H1 (cell line): Measurements from ENCODE around the gene GPT2. TPM values are rescaled to one million over a fixed set of nuclear protein-coding genes. Genes with fewer than 3 reads are reported as not detected.

Experiments used
- CTCF ChIA-PET: fragments of 300-600 bp; sonication (Branson Sonifier 250); formaldehyde crosslinking; loops from one replicate; lab custom pipeline; 2021; ENCODE audit not compliant: partially characterized antibody; lab: Charles Lee
- POLR2A ChIA-PET: fragments of 300-600 bp; sonication (Branson Sonifier 250); formaldehyde crosslinking; loops from one replicate; lab custom pipeline; 2021; ENCODE audit warnings: inconsistent platforms; ENCODE audit not compliant: partially characterized antibody; lab: Charles Lee
- DNase-seq, 2 experiments: peaks; one replicate each; pipeline versions ENCODE4 v3.0.0 to v3.0.0-alpha.2; 2010 to 2022; ENCODE audit warnings: low spot score in 2 of 2, low read depth in 1 of 2, mixed read lengths in 1 of 2
- FAIRE-seq: peaks from 2 replicates; lab custom pipeline; 2011; peaks lifted over from hg19 to GRCh38; lab: Jason Lieb, UNC
- H2AFZ ChIP-seq: 2 replicates; pipeline ENCODE4 v1.8.1; 2012; ENCODE audit warnings: low read length, inconsistent platforms
- H2AK5ac ChIP-seq: 2 replicates; pipeline ENCODE4 v1.6.1; 2013; ENCODE audit warnings: low read depth, low read length
- H2BK120ac ChIP-seq: replicated peaks from 2 replicates; pipeline ENCODE3; 2013; ENCODE audit warnings: low read depth, low read length, inconsistent platforms
- H2BK12ac ChIP-seq: 2 replicates; pipeline ENCODE4 v1.6.1; 2013; ENCODE audit warnings: low read depth, low read length
- H2BK15ac ChIP-seq: 2 replicates; pipeline ENCODE4 v1.6.1; 2013; ENCODE audit warnings: low read length
- H2BK20ac ChIP-seq: 2 replicates; pipeline ENCODE4 v1.6.1; 2013; ENCODE audit warnings: low read length
- H2BK5ac ChIP-seq: 2 replicates; pipeline ENCODE4 v1.6.1; 2013; ENCODE audit warnings: low read depth, low read length
- H3K14ac ChIP-seq: 2 replicates; pipeline ENCODE4 v1.6.1; 2013; ENCODE audit warnings: inconsistent platforms; ENCODE audit not compliant: insufficient read length
- H3K18ac ChIP-seq: 2 replicates; pipeline ENCODE4 v1.6.1; 2013; ENCODE audit warnings: low read length; ENCODE audit errors: extremely low read depth
- H3K23ac ChIP-seq: 2 replicates; pipeline ENCODE4 v1.6.1; 2013; ENCODE audit warnings: inconsistent platforms; ENCODE audit not compliant: insufficient read length
- H3K23me2 ChIP-seq: 2 replicates; pipeline ENCODE4 v1.6.1; 2013; ENCODE audit warnings: low read depth, low read length
- H3K27ac ChIP-seq: 2 replicates; pipeline ENCODE4 v1.6.1; 2011; ENCODE audit warnings: low read depth, low read length, inconsistent platforms
- H3K27me3 ChIP-seq, 4 experiments: replicated peaks in 1 of 4; 1 replicate in 1 of 4; 2 replicates in 3 of 4; pipeline versions ENCODE4 v1.6.1 to v1.8.1; 2011 to 2013; ENCODE audit warnings: low read length in 3 of 4, mild to moderate bottlenecking in 3 of 4, inconsistent platforms in 2 of 4, mixed read lengths in 2 of 4, moderate library complexity in 1 of 4; ENCODE audit not compliant: control insufficient read depth in 3 of 4, insufficient read depth in 3 of 4; ENCODE audit errors: extremely low read depth in 1 of 4
- H3K36me3 ChIP-seq, 4 experiments: 2 replicates each; pipeline versions ENCODE4 v1.6.1 to v1.8.1; 2011 to 2013; ENCODE audit warnings: mild to moderate bottlenecking in 4 of 4, low read length in 3 of 4, moderate library complexity in 2 of 4, control low read depth in 1 of 4, inconsistent platforms in 1 of 4; ENCODE audit not compliant: insufficient read depth in 4 of 4, control insufficient read depth in 2 of 4
- H3K4ac ChIP-seq: replicated peaks from 2 replicates; pipeline ENCODE3; 2013; ENCODE audit warnings: low read length, low read depth, mixed read lengths, inconsistent platforms; ENCODE audit not compliant: insufficient read length
- H3K4me1 ChIP-seq, 4 experiments: replicated peaks in 1 of 4; 1 replicate in 1 of 4; 2 replicates in 3 of 4; pipeline versions ENCODE4 v1.6.1 to v1.8.1; 2011 to 2013; ENCODE audit warnings: low read length in 3 of 4, inconsistent platforms in 2 of 4, mixed read lengths in 1 of 4; ENCODE audit not compliant: insufficient read depth in 4 of 4, control insufficient read depth in 3 of 4
- H3K4me2 ChIP-seq, 2 experiments: 2 replicates each; pipeline versions ENCODE4 v1.6.1 to v1.8.1; 2011 to 2013; ENCODE audit warnings: low read depth in 2 of 2, low read length in 2 of 2, control low read depth in 1 of 2, inconsistent platforms in 1 of 2, mild to moderate bottlenecking in 1 of 2; ENCODE audit not compliant: insufficient read depth in 1 of 2
- H3K4me3 ChIP-seq, 4 experiments: fragments of 200-600, 300-600 bp in 1 of 4; sonication (generic), shearing (Covaris generic), sonication (Bioruptor Twin) in 1 of 4; 2 replicates each; pipeline versions ENCODE4 v1.5.1 to v1.8.1; 2011 to 2016; ENCODE audit warnings: low read length in 4 of 4, low read depth in 3 of 4, control low read depth in 2 of 4, inconsistent platforms in 2 of 4, mild to moderate bottlenecking in 2 of 4, mixed read lengths in 1 of 4, moderate library complexity in 1 of 4; ENCODE audit not compliant: insufficient read depth in 2 of 4; ENCODE audit errors: extremely low read depth in 1 of 4
- H3K56ac ChIP-seq: replicated peaks from 2 replicates; pipeline ENCODE3; 2013; ENCODE audit warnings: low read depth, mild to moderate bottlenecking, mixed read lengths, low read length, inconsistent platforms; ENCODE audit not compliant: insufficient read length
- H3K79me1 ChIP-seq: 2 replicates; pipeline ENCODE4 v1.6.1; 2013; ENCODE audit warnings: low read depth, low read length, control low read depth
- H3K79me2 ChIP-seq, 2 experiments: 2 replicates each; pipeline versions ENCODE4 v1.6.1 to v1.8.1; 2012 to 2013; ENCODE audit warnings: low read length in 2 of 2, mild to moderate bottlenecking in 2 of 2, inconsistent platforms in 1 of 2; ENCODE audit not compliant: insufficient read depth in 2 of 2, control insufficient read depth in 1 of 2
- H3K9ac ChIP-seq, 4 experiments: replicated peaks in 1 of 4; 1 replicate in 1 of 4; 2 replicates in 3 of 4; pipeline versions ENCODE4 v1.6.1 to v1.8.1; 2011 to 2013; ENCODE audit warnings: low read depth in 3 of 4, low read length in 3 of 4, control low read depth in 2 of 4, mild to moderate bottlenecking in 2 of 4, moderate library complexity in 2 of 4, inconsistent platforms in 1 of 4; ENCODE audit errors: extremely low read depth in 1 of 4
- H3K9me3 ChIP-seq, 2 experiments: 2 replicates each; pipeline versions ENCODE4 v1.6.1 to v1.8.1; 2012 to 2013; ENCODE audit warnings: mild to moderate bottlenecking in 2 of 2, moderate library complexity in 2 of 2, control low read depth in 1 of 2, inconsistent platforms in 1 of 2, low read depth in 1 of 2, low read length in 1 of 2, mixed read lengths in 1 of 2; ENCODE audit not compliant: insufficient read depth in 2 of 2
- H4K20me1 ChIP-seq, 2 experiments: replicated peaks in 1 of 2; 2 replicates each; pipeline versions ENCODE3 to v1.8.1; 2011 to 2013; ENCODE audit warnings: inconsistent platforms in 2 of 2, low read length in 2 of 2, mild to moderate bottlenecking in 1 of 2; ENCODE audit not compliant: insufficient read depth in 2 of 2, control insufficient read depth in 1 of 2
- H4K5ac ChIP-seq: 2 replicates; pipeline ENCODE4 v1.6.1; 2013; ENCODE audit warnings: low read length, low read depth, mixed read lengths, inconsistent platforms; ENCODE audit not compliant: insufficient read length
- H4K8ac ChIP-seq: 2 replicates; pipeline ENCODE4 v1.8.0; 2013; ENCODE audit warnings: mild to moderate bottlenecking, moderate library complexity, low read length, inconsistent platforms; ENCODE audit not compliant: insufficient read depth; ENCODE audit errors: extremely low read depth
- H4K91ac ChIP-seq: replicated peaks from 2 replicates; pipeline ENCODE3; 2013; ENCODE audit warnings: low read length, mixed read lengths, inconsistent platforms; ENCODE audit not compliant: insufficient read length
- EZH2 ChIP-seq: fragments of 200-600 bp; sonication (generic); IDR thresholded peaks from 2 replicates; pipeline ENCODE4 v1.7.1; 2012; ENCODE audit warnings: low read depth, mild to moderate bottlenecking, moderate library complexity, low read length, inconsistent platforms; ENCODE audit not compliant: severe bottlenecking
- HDAC2 ChIP-seq, 2 experiments: fragments of 300-600 bp in 1 of 2; sonication (generic) in 1 of 2; IDR thresholded peaks; 2 replicates each; pipeline ENCODE4 v1.6.1; 2011 to 2012; ENCODE audit warnings: low read depth in 2 of 2, low read length in 2 of 2, mild to moderate bottlenecking in 2 of 2, moderate library complexity in 2 of 2, borderline replicate concordance in 1 of 2, inconsistent platforms in 1 of 2
- WGBS, 2 experiments: shearing (Covaris generic) in 1 of 2; methylation state at CpG; one replicate each; pipeline versions ENCODE4 v1.1.6 to v1.1.7; 2013 to 2015; ENCODE audit warnings: low lambda C conversion rate in 2 of 2, mixed read lengths in 2 of 2, inconsistent platforms in 1 of 2, low coverage in 1 of 2, missing lambda C conversion rate in 1 of 2; ENCODE audit not compliant: insufficient replicate concordance in 2 of 2, insufficient coverage in 1 of 2, insufficient read length in 1 of 2; ENCODE audit errors: extremely low coverage in 1 of 2, missing lambda C conversion rate in 1 of 2; 5-methylcytosine and 5-hydroxymethylcytosine counted together
- polyA plus RNA-seq, 7 experiments: library from polyadenylated mRNA; depleted of rRNA in 3 of 7; stranded (reverse) in 5 of 7; unstranded in 2 of 7; fragments of >200 nt in 5 of 7; fragments of 200-250 nt in 2 of 7; gene quantifications; 1 replicate in 5 of 7; 2 replicates in 1 of 7; 4 replicates in 1 of 7; pipeline versions ENCODE4 v1.2.1 to v1.2.3, GENCODE V29; 2011 to 2013; ENCODE audit warnings: missing spikeins in 2 of 7, mixed read lengths in 2 of 7
- total RNA-seq: library from RNA; stranded (reverse); fragmentation: NEBNext Ultra II Directional; extraction: Animal tissue kit (Norgen Biotek cat#: 25700); gene quantifications from 2 replicates; pipeline ENCODE4 v1.2.1, GENCODE V29; 2021

The GPT2 gene
- total and polyA plus RNA-seq, 2 of the 8 experiments (the other 6 are each of a cell fraction or from before 2014, with no cell fraction given): 71.6 to 94.1 TPM

GRCh38 chr16:46922239-46922638, 38.1 kb downstream of the GPT2 start:
- H2BK5ac ChIP-seq: no peak overlapping the region
- H3K4me2 ChIP-seq: no peak overlapping the region
- no peak overlapping the region for H4K5ac ChIP-seq
- no peak overlapping the region for H2BK12ac ChIP-seq
- no peak for DNase-seq
- peaks cover 7 to 8% of the 10 kb centered on the region in 2 experiments for H4K20me1 ChIP-seq
- H3K18ac ChIP-seq: no peak overlapping the region
- no peak overlapping the region for H4K8ac ChIP-seq
- H3K27me3 ChIP-seq: no peaks in the 10 kb centered on the region
- H2AFZ ChIP-seq: no peak overlapping the region
- H3K4ac ChIP-seq: no peak overlapping the region
- no peak overlapping the region for H2BK120ac ChIP-seq
- H3K23ac ChIP-seq: no peak overlapping the region
- no peaks in the 10 kb centered on the region for H3K79me1 ChIP-seq
- H3K4me1 ChIP-seq: no peaks in the 10 kb centered on the region
- no peak overlapping the region for H2BK15ac ChIP-seq
- ChIA-PET POLR2A (interaction anchor here (1.9 to 18.9 kb wide), 3 partner anchors 11 to 36 kb away, joined by 7 to 321 read pairs (median 198); partner anchors contain the start of gene GPT2), CTCF (interaction anchor here (0.9 to 1.4 kb wide), 4 partner anchors 8 to 69 kb away, joined by 3 to 4 read pairs (median 4); no protein-coding TSS in a partner anchor)
- H3K23me2 ChIP-seq: no peaks in the 10 kb centered on the region
- no peaks in the 10 kb centered on the region for H3K79me2 ChIP-seq
- no peak overlapping the region for H3K4me3 ChIP-seq
- no peak overlapping the region for H3K14ac ChIP-seq
- WGBS, 2 experiments: 82% methylated on average over 10 of the region's 10 CpGs; no CpG with 5 or more reads in 1 of the 2 experiments
- FAIRE-seq: no peak
- H2BK20ac ChIP-seq: no peak overlapping the region
- no peaks in the 10 kb centered on the region for H3K9me3 ChIP-seq
- H3K36me3 ChIP-seq: peaks cover 35 to 90% (median 74%) of the 10 kb centered on the region in 4 experiments
- H2AK5ac ChIP-seq: no peak overlapping the region
- no peak overlapping the region for H3K9ac ChIP-seq
- H4K91ac ChIP-seq: no peak overlapping the region
- no peak overlapping the region for H3K56ac ChIP-seq
- TF ChIP-seq EZH2 (no peak), HDAC2 (IDR thresholded peaks at IDR 0.05; ENCODE audit: borderline replicate concordance in 1 of 2, low read depth in 2 of 2, low read length in 2 of 2) (no peak)
- no peak overlapping the region for H3K27ac ChIP-seq
